Mucosa of rectum (tissue), 2 donors: ENCODE measurements around the gene PNLIPRP2.

Experiments used
- H3K27ac ChIP-seq, 2 donors: one replicate each; pipeline ENCODE4 v1.7.0; 2013; ENCODE audit warnings: inconsistent platforms in 2 of 2, low read depth in 2 of 2, low read length in 2 of 2
- H3K27me3 ChIP-seq, 2 donors: one replicate each; pipeline ENCODE4 v1.7.0; 2013; ENCODE audit warnings: low read length in 2 of 2; ENCODE audit not compliant: control insufficient read depth in 2 of 2, insufficient read depth in 2 of 2
- H3K36me3 ChIP-seq, 2 donors: one replicate each; pipeline ENCODE4 v1.7.0; 2013; ENCODE audit warnings: low read length in 2 of 2; ENCODE audit not compliant: control insufficient read depth in 2 of 2, insufficient read depth in 2 of 2
- H3K4me1 ChIP-seq, 2 donors: one replicate each; pipeline ENCODE4 v1.7.0; 2013; ENCODE audit warnings: low read length in 2 of 2, mild to moderate bottlenecking in 1 of 2; ENCODE audit not compliant: control insufficient read depth in 2 of 2, insufficient read depth in 2 of 2
- H3K4me3 ChIP-seq, 2 donors: one replicate each; pipeline ENCODE4 v1.7.0; 2013; ENCODE audit warnings: low read length in 2 of 2
- H3K9ac ChIP-seq, 2 donors: one replicate each; pipeline ENCODE4 v1.7.0; 2013; ENCODE audit warnings: low read length in 2 of 2, low read depth in 1 of 2, mild to moderate bottlenecking in 1 of 2
- H3K9me3 ChIP-seq, 2 donors: one replicate each; pipeline ENCODE4 v1.7.0; 2013; ENCODE audit warnings: low read length in 2 of 2; ENCODE audit not compliant: control insufficient read depth in 2 of 2
- donor health status: healthy.
- donor health status: Normal muscosa, but diverticular disease.

PNLIPRP2 gene

DNA sequence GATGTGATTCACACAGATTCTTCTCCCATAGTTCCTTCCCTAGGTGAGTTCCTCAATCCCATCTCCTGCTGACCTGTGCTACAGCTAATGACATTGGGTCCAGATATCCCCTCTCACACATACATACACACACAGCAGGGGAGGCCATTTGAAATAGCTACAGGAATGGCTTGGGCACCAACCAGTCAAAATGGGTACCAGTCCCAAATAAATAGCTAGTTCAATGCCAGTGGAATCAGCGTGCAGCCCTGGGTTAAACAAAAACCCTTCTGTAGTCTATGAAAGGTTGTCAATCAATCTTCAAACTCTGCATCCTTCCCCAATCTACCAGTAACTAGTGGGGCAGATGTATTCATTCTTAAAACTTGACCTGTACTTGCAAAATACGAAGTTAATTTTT, 9.3 kb downstream of the PNLIPRP2 start:
- H3K27me3 ChIP-seq = no peaks in the 10 kb centered on the region
- H3K4me1 ChIP-seq = peaks cover 0 to 3% of the 10 kb centered on the region in 2 donors
- H3K4me3 ChIP-seq = no peak overlapping the region
- no peaks in the 10 kb centered on the region for H3K36me3 ChIP-seq
- H3K27ac ChIP-seq = no peak overlapping the region
- H3K9ac ChIP-seq = no peak overlapping the region
- H3K9me3 ChIP-seq = no peaks in the 10 kb centered on the region

- Histone ChIP-seq H3K36me3 (no peaks in the 10 kb centered on the region), H3K9me3 (no peaks in the 10 kb centered on the region), H3K4me1 (peaks cover 0 to 3% of the 10 kb centered on the region in 2 donors), H3K27me3 (no peaks in the 10 kb centered on the region), H3K4me3 (no peak overlapping the region), H3K27ac (no peak overlapping the region), H3K9ac (no peak overlapping the region)
These were observed 11.1 kb downstream of the PNLIPRP2 start for GRCh38 chr10:116631871-116632295.

DNA sequence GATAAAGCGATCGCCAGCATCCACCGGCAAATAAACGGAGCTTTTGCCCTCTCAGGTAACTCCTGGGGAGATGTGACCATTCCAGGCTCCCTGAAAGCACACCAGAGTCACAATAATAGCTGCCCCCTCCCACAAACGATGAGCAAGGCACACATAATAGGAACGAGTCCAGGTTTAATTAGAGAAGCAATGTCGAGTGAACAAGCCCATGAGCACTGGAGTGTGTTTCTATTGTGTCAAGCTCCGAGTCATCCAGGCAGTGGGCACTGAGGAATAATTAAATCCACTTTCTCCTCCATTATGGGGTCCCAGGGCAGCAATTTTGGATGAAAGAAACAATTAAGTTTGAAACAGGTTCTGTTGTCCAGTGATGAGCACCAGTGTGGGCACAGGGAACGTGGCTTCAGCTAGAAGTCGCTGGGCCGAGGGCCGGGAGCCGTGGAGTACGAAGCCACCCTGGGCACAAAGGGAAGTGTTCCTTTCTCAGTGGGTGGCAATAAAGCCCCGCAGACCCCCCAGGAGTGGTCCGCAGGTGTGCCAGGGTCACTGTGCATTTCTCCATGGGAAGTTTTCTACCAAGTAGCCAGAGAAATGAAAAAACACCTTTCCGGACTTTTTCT, 12.0 kb downstream of the PNLIPRP2 start:
- Histone ChIP-seq H3K9ac (no peak overlapping the region), H3K27ac (no peak overlapping the region)

GRCh38 chr10:116633216-116633600, 12.5 kb downstream of the PNLIPRP2 start:
- H3K9ac ChIP-seq = no peak overlapping the region
- H3K4me3 ChIP-seq = no peak overlapping the region
- H3K4me1 ChIP-seq = peaks cover 0 to under 1% of the 10 kb centered on the region in 2 donors
- H3K36me3 ChIP-seq = no peaks in the 10 kb centered on the region
- no peaks in the 10 kb centered on the region for H3K27me3 ChIP-seq
- H3K9me3 ChIP-seq = no peaks in the 10 kb centered on the region
- H3K27ac ChIP-seq = no peak overlapping the region

More for the DNA sequence above, 12.0 kb downstream of the PNLIPRP2 start:
- Histone ChIP-seq H3K4me1 (peaks cover 0 to 3% of the 10 kb centered on the region in 2 donors), H3K9me3 (no peaks in the 10 kb centered on the region), H3K27me3 (no peaks in the 10 kb centered on the region), H3K36me3 (no peaks in the 10 kb centered on the region), H3K4me3 (no peak overlapping the region)

DNA sequence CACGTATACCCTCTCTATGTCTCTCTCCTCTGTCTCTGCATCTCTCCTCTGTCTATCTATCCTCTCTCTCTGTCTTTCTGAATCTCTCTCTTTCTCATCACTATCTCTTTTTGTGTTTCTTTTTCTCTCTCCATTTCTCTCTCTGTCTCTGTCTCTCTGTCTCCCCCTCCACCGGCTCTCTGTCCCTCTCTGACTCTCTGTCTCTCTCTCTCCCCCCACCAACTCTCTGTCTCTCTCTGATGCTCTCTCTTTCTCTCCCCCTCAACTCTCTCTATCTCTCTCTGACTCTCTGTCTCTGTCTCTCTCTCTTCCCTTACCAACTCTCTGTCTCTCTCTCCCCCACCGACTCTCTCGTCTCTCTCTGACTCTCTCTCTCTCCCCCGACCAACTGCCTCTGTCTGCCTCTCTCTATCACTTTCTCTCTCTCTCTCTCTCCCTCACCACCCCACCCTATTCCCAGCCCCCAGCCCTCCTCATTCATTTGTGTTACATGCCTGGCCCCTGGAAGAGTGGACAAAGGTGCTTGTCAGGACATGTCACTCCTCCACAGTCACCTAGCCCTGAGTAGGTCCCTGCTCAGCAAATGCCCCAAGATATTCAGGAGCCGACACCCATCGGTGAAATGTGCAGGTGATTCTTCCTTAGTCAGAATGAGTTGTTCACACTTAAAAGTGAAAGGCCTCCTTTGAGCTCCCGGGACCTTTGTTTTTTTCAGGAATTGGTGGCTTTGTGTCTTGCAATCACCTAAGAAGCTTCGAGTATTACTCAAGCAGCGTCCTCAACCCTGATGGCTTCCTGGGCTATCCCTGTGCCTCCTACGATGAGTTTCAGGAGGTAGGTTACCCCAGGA, 13.6 kb downstream of the PNLIPRP2 start:
- no peak overlapping the region for H3K27ac ChIP-seq
- H3K36me3 ChIP-seq = no peaks in the 10 kb centered on the region
- H3K27me3 ChIP-seq = no peaks in the 10 kb centered on the region
- no peaks in the 10 kb centered on the region for H3K4me1 ChIP-seq
- no peak overlapping the region for H3K9ac ChIP-seq
- H3K4me3 ChIP-seq = no peak overlapping the region
- no peaks in the 10 kb centered on the region for H3K9me3 ChIP-seq

DNA sequence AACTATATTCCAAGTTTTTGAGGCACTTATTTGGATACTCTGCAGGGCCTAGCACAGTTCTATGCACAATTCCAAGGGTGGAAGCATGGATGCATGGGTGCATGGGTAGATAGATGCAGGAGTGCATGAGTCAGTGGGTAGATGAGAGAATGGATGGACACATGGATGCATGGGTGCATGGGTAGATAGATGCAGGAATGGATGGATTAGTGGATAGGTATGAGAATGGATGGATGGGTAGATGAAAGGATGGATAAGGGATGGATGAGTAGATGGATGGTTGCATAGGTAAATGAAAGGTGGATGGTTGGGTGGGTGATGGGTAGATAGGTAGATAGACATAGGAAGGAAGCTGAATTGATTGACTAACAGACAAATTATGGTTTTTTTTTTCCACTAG, 15.6 kb downstream of the PNLIPRP2 start:
- no peak overlapping the region for H3K9ac ChIP-seq
- no peak overlapping the region for H3K27ac ChIP-seq
- H3K9me3 ChIP-seq = no peaks in the 10 kb centered on the region
- no peak overlapping the region for H3K4me3 ChIP-seq
- H3K4me1 ChIP-seq = no peaks in the 10 kb centered on the region
- no peaks in the 10 kb centered on the region for H3K27me3 ChIP-seq
- no peaks in the 10 kb centered on the region for H3K36me3 ChIP-seq

DNA sequence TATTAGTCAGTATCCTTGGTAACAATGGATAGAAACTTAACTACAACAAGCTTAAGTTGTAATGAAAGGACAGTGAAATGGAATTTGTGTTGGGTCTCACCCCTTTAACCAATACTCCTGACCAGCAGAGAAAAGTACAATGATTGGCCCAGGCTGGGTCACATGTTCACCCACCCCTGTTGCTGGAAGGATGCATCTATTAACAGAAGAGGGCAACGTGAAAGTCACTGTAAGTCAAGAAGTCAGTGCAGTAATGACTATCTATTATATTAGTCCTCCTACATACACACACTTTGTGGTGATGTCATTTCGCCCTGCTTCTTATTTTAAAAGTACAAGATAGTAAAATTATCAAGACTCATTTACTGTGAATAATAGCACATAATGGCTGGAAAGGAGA, 16.2 kb downstream of the PNLIPRP2 start:
- H3K36me3 ChIP-seq = no peaks in the 10 kb centered on the region
- no peaks in the 10 kb centered on the region for H3K9me3 ChIP-seq
- H3K27ac ChIP-seq = no peak overlapping the region
- no peaks in the 10 kb centered on the region for H3K4me1 ChIP-seq
- no peak overlapping the region for H3K9ac ChIP-seq
- no peak overlapping the region for H3K4me3 ChIP-seq
- no peaks in the 10 kb centered on the region for H3K27me3 ChIP-seq

GRCh38 chr10:116637830-116638229, 17.1 kb downstream of the PNLIPRP2 start:
- Histone ChIP-seq H3K4me3 (no peak overlapping the region), H3K27me3 (no peaks in the 10 kb centered on the region), H3K4me1 (no peaks in the 10 kb centered on the region), H3K9me3 (no peaks in the 10 kb centered on the region), H3K9ac (no peak overlapping the region), H3K27ac (no peak overlapping the region), H3K36me3 (no peaks in the 10 kb centered on the region)

GRCh38 chr10:116646502-116646901, 25.7 kb downstream of the PNLIPRP2 start:
- Histone ChIP-seq H3K4me1 (no peaks in the 10 kb centered on the region), H3K27me3 (no peaks in the 10 kb centered on the region), H3K27ac (no peak overlapping the region), H3K9ac (no peak overlapping the region), H3K36me3 (no peaks in the 10 kb centered on the region), H3K4me3 (no peak overlapping the region), H3K9me3 (no peaks in the 10 kb centered on the region)

DNA sequence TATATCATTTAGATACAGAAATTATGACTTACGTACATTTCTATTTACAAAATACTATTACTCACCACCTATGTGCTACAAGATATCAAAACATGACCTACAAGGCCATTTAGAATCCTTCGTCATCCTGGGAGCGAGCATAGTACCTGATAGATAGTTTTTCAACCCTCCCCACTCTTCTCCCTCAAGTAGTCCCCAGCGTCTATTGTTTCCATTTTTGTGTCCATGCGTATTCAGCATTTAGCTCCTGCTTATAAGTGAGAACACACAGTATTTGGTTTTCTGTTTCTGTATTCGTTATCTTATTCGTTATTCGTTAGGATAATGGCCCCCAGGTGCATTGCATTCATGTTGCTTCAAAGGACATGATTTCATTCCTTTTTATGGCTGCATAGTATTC, 28.1 kb downstream of the PNLIPRP2 start:
- no peaks in the 10 kb centered on the region for H3K9me3 ChIP-seq
- no peaks in the 10 kb centered on the region for H3K4me1 ChIP-seq
- H3K27ac ChIP-seq = no peak overlapping the region
- no peaks in the 10 kb centered on the region for H3K27me3 ChIP-seq
- no peaks in the 10 kb centered on the region for H3K36me3 ChIP-seq
- H3K4me3 ChIP-seq = no peak overlapping the region
- no peak overlapping the region for H3K9ac ChIP-seq
